IMR-90 (cell line): ENCODE measurements around the gene GPSM3. TPM values are rescaled to one million over a fixed set of nuclear protein-coding genes. Genes with fewer than 3 reads are reported as not detected.

Source experiments
- ATAC-seq: fragments of 200-7000 bp; cut with Tn5 transposase; 2 replicates; pipeline ENCODE4 v1.9.1; 2020; ENCODE audit warnings: low read depth, mild to moderate bottlenecking, moderate library complexity
- BruUV-seq: library from RNA; stranded (reverse); fragments of 400-500 nt; replicated peaks from 2 replicates; lab custom pipeline; 2021; lab: Mats Ljungman, UMichigan
- CTCF ChIA-PET: fragments of 300-600 bp; formaldehyde crosslinking; extraction: SDS; loops from one replicate; lab custom pipeline; 2021; ENCODE audit warnings: antibody characterized with exemption; lab: Yijun Ruan, JAX
- POLR2A ChIA-PET: fragments of 300-600 bp; sonication (Branson Sonifier 250); formaldehyde crosslinking; loops from one replicate; lab custom pipeline; 2022; ENCODE audit warnings: antibody characterized with exemption; ENCODE audit not compliant: unreplicated experiment; lab: Charles Lee
- DNase-seq: peaks from one replicate; pipeline ENCODE4 v3.0.0; 2013
- H2AFZ ChIP-seq: replicated peaks from 2 replicates; pipeline ENCODE3; 2013; ENCODE audit warnings: low read length, mild to moderate bottlenecking; ENCODE audit not compliant: poor library complexity
- H2AK5ac ChIP-seq: 2 replicates; pipeline ENCODE4 v1.6.1; 2013; ENCODE audit warnings: low read depth, low read length, inconsistent platforms
- H2AK9ac ChIP-seq: replicated peaks from 2 replicates; pipeline ENCODE3; 2013; ENCODE audit warnings: mild to moderate bottlenecking, low read depth, low read length, moderate library complexity; ENCODE audit not compliant: poor library complexity
- H2BK120ac ChIP-seq: 2 replicates; pipeline ENCODE4 v1.6.1; 2013; ENCODE audit warnings: low read depth, low read length, inconsistent platforms
- H2BK15ac ChIP-seq: 3 replicates; pipeline ENCODE4 v1.6.1; 2013; ENCODE audit warnings: low read depth, low read length, inconsistent platforms
- H2BK20ac ChIP-seq: 2 replicates; pipeline ENCODE4 v1.6.1; 2013; ENCODE audit warnings: low read depth, mild to moderate bottlenecking, inconsistent platforms, low read length, moderate library complexity
- H2BK5ac ChIP-seq: 2 replicates; pipeline ENCODE4 v1.6.1; 2013; ENCODE audit warnings: mild to moderate bottlenecking, low read depth, low read length, inconsistent platforms; ENCODE audit not compliant: poor library complexity, severe bottlenecking
- H3K14ac ChIP-seq: replicated peaks from 2 replicates; pipeline ENCODE4 v1.6.1; 2013; ENCODE audit warnings: low read depth, low read length, inconsistent platforms
- H3K18ac ChIP-seq: 2 replicates; pipeline ENCODE4 v1.6.1; 2013; ENCODE audit warnings: low read depth, low read length, control low read depth
- H3K23ac ChIP-seq: 2 replicates; pipeline ENCODE4 v1.6.1; 2013; ENCODE audit warnings: low read depth, low read length, inconsistent platforms
- H3K27ac ChIP-seq: 2 replicates; pipeline ENCODE4 v1.5.1; 2013; ENCODE audit warnings: mild to moderate bottlenecking, control low read depth, low read length; ENCODE audit not compliant: insufficient read depth
- H3K27me3 ChIP-seq: 2 replicates; pipeline ENCODE4 v1.6.1; 2013; ENCODE audit warnings: low read length; ENCODE audit not compliant: control insufficient read depth, insufficient read depth
- H3K36me3 ChIP-seq: 2 replicates; pipeline ENCODE4 v1.6.1; 2013; ENCODE audit warnings: low read length, mixed read lengths; ENCODE audit not compliant: control insufficient read depth, insufficient read depth
- H3K4ac ChIP-seq: 2 replicates; pipeline ENCODE4 v1.6.1; 2013; ENCODE audit warnings: low read depth, low read length, inconsistent platforms
- H3K4me1 ChIP-seq: 2 replicates; pipeline ENCODE4 v1.6.1; 2013; ENCODE audit warnings: low read length, mixed read lengths; ENCODE audit not compliant: control insufficient read depth, insufficient read depth
- H3K4me2 ChIP-seq: 2 replicates; pipeline ENCODE4 v1.6.1; 2013; ENCODE audit warnings: low read depth, mild to moderate bottlenecking, control low read depth, low read length, moderate library complexity
- H3K4me3 ChIP-seq: 2 replicates; pipeline ENCODE4 v1.5.1; 2013; ENCODE audit warnings: low read depth, mild to moderate bottlenecking, control low read depth, low read length, moderate library complexity; ENCODE audit not compliant: insufficient read depth
- H3K56ac ChIP-seq: 2 replicates; pipeline ENCODE4 v1.6.1; 2013; ENCODE audit warnings: low read length, inconsistent platforms; ENCODE audit not compliant: insufficient read depth; ENCODE audit errors: extremely low read depth
- H3K79me1 ChIP-seq, 2 experiments: 2 replicates each; pipeline ENCODE4 v1.6.1; 2013; ENCODE audit warnings: low read length in 2 of 2, inconsistent platforms in 1 of 2, low read depth in 1 of 2
- H3K9ac ChIP-seq: 2 replicates; pipeline ENCODE4 v1.6.1; 2013; ENCODE audit warnings: low read depth, low read length, control low read depth
- H3K9me1 ChIP-seq: 2 replicates; pipeline ENCODE4 v1.6.1; 2013; ENCODE audit warnings: low read length, inconsistent platforms; ENCODE audit not compliant: insufficient read depth
- H3K9me3 ChIP-seq: 2 replicates; pipeline ENCODE4 v1.6.1; 2013; ENCODE audit warnings: low read length; ENCODE audit not compliant: control insufficient read depth, insufficient read depth
- H4K20me1 ChIP-seq: 2 replicates; pipeline ENCODE4 v1.6.1; 2013; ENCODE audit warnings: low read length, inconsistent platforms; ENCODE audit not compliant: insufficient read depth
- H4K5ac ChIP-seq: 2 replicates; pipeline ENCODE4 v1.6.1; 2013; ENCODE audit warnings: mild to moderate bottlenecking, low read depth, low read length, control low read depth
- H4K8ac ChIP-seq, 2 experiments: 2 replicates each; pipeline ENCODE4 v1.6.1; 2013; ENCODE audit warnings: low read depth in 2 of 2, low read length in 2 of 2, control low read depth in 1 of 2, inconsistent platforms in 1 of 2
- H4K91ac ChIP-seq: 2 replicates; pipeline ENCODE4 v1.6.1; 2013; ENCODE audit warnings: low read depth, low read length, inconsistent platforms; ENCODE audit not compliant: insufficient read depth
- BHLHE40 ChIP-seq: fragments of 150-350 bp; IDR thresholded peaks from 2 replicates; pipeline ENCODE4 v1.6.1; 2016; ENCODE audit warnings: mild to moderate bottlenecking, low read depth, low read length
- CEBPB ChIP-seq: IDR thresholded peaks from 2 replicates; pipeline ENCODE4 v1.6.1; 2012; ENCODE audit warnings: low read depth, low read length, improper control_type of control experiment
- FOS ChIP-seq: fragments of 150-350 bp; IDR thresholded peaks from 2 replicates; pipeline ENCODE4 v1.6.1; 2016; ENCODE audit warnings: low read depth, low read length
- MAFK ChIP-seq: IDR thresholded peaks from 2 replicates; pipeline ENCODE4 v1.6.1; 2012; ENCODE audit warnings: low read depth, low read length, improper control_type of control experiment
- MXI1 ChIP-seq: IDR thresholded peaks from 2 replicates; pipeline ENCODE4 v1.6.1; 2012; ENCODE audit warnings: low read depth, mild to moderate bottlenecking, low read length, moderate library complexity, borderline replicate concordance
- NFE2L2 ChIP-seq: fragments of 150-350 bp; IDR thresholded peaks from 2 replicates; pipeline ENCODE4 v1.6.1; 2016; ENCODE audit warnings: low read depth, mild to moderate bottlenecking, low read length
- POLR2A ChIP-seq: IDR thresholded peaks from 2 replicates; pipeline ENCODE4 v1.6.1; 2012; ENCODE audit warnings: mild to moderate bottlenecking, low read depth, low read length
- RAD21 ChIP-seq: IDR thresholded peaks from 2 replicates; pipeline ENCODE4 v1.6.1; 2012; ENCODE audit warnings: low read length, improper control_type of control experiment
- RFX5 ChIP-seq: IDR thresholded peaks from 2 replicates; pipeline ENCODE4 v1.8.0; 2012; ENCODE audit warnings: low read depth, mild to moderate bottlenecking, low read length, moderate library complexity
- SMC3 ChIP-seq: fragments of 150-350 bp; IDR thresholded peaks from 2 replicates; pipeline ENCODE4 v1.6.1; 2016; ENCODE audit warnings: low read depth, mild to moderate bottlenecking, antibody characterized with exemption, low read length, moderate library complexity
- WGBS, 2 experiments: methylation state at CpG; one replicate each; pipeline versions ENCODE4 v1.1.5 to v1.1.7; 2013; ENCODE audit warnings: missing lambda C conversion rate in 2 of 2; ENCODE audit not compliant: insufficient read length in 1 of 2; ENCODE audit errors: extremely low coverage in 2 of 2; 5-methylcytosine and 5-hydroxymethylcytosine counted together
- dilution Hi-C: fragments of 300-500 bp; cut with HindIII; formaldehyde crosslinking; loops from one replicate; pipeline ENCODE4 v1.14.3; 2018; ENCODE audit warnings: low sequenced_read_pairs; ENCODE audit not compliant: unreplicated experiment
- in situ Hi-C: fragments of 300-500 bp; cut with MboI; formaldehyde crosslinking; loops from 3 replicates; pipeline ENCODE4 v1.14.3; 2019; ENCODE audit warnings: low sequenced_read_pairs, inconsistent platforms, mixed read lengths
- intact Hi-C: fragments of 100-400 bp; cut with micrococcal nuclease; formaldehyde crosslinking; loops from 2 replicates; pipeline ENCODE4 v1.10.0; 2022
- polyA plus RNA-seq, 3 experiments: library from polyadenylated mRNA; depleted of rRNA; stranded (reverse); fragments of >200 nt; gene quantifications; 2 replicates each; pipeline ENCODE4 v1.2.3, GENCODE V29; 2012; ENCODE audit warnings: low replicate concordance in 1 of 3
- total RNA-seq: library from RNA; depleted of rRNA; stranded (reverse); fragments of >200 nt; gene quantifications from 2 replicates; pipeline ENCODE4 v1.2.3, GENCODE V29; 2012

The GPSM3 gene
- total and polyA plus RNA-seq, 2 of the 4 experiments (the other 2 are of a cell fraction): 3.0 to 9.8 TPM

GRCh38 chr6:32208996-32209395 lies 16.6 kb upstream of the GPSM3 start:
- BruUV-seq: no TSS peak
- CTCF ChIA-PET: no interaction called here
- H4K20me1 ChIP-seq: no peaks in the 10 kb centered on the region
- dilution Hi-C loops: no loop called here
- H2AK5ac ChIP-seq: no peak overlapping the region
- no peaks in the 10 kb centered on the region for H3K4me1 ChIP-seq
- H3K36me3 ChIP-seq: no peaks in the 10 kb centered on the region
- H3K23ac ChIP-seq: no peak overlapping the region
- ATAC-seq (no peak), DNase-seq (no peak)
- no peak for TF ChIP-seq BHLHE40
- TF ChIP-seq FOS: no peak
- no peak for TF ChIP-seq RAD21
- no peak for TF ChIP-seq RFX5
- no peak for TF ChIP-seq POLR2A
- TF ChIP-seq CEBPB: no peak
- TF ChIP-seq MAFK: no peak
- no peak for TF ChIP-seq MXI1
- no peak for TF ChIP-seq NFE2L2
- TF ChIP-seq SMC3: no peak
- no peaks in the 10 kb centered on the region for H3K9me1 ChIP-seq
- no peak overlapping the region for H3K27ac ChIP-seq
- H2BK120ac ChIP-seq: no peak overlapping the region
- H4K8ac ChIP-seq: no peak overlapping the region
- H3K18ac ChIP-seq: no peak overlapping the region
- H2BK15ac ChIP-seq: no peak overlapping the region
- H4K91ac ChIP-seq: no peak overlapping the region
- intact Hi-C loops: no loop called here
- no peak overlapping the region for H3K14ac ChIP-seq
- peaks cover 6% of the 10 kb centered on the region; the same call in 1 of the 2 replicates for H3K27me3 ChIP-seq
- H2AFZ ChIP-seq: no peak overlapping the region
- H3K9me3 ChIP-seq: no peaks in the 10 kb centered on the region
- in situ Hi-C loops: no loop called here
- no peak overlapping the region for H2BK20ac ChIP-seq
- WGBS, 2 experiments: no CpG with 5 or more reads among the region's 1 CpG
- H4K5ac ChIP-seq: no peak overlapping the region
- H3K9ac ChIP-seq: no peak overlapping the region
- H3K4me3 ChIP-seq: no peak overlapping the region
- H3K79me1 ChIP-seq: no peaks in the 10 kb centered on the region
- H3K4ac ChIP-seq: no peak overlapping the region
- no peak overlapping the region for H2AK9ac ChIP-seq
- H3K4me2 ChIP-seq: no peak overlapping the region
- no peak overlapping the region for H2BK5ac ChIP-seq
- no peak overlapping the region for H3K56ac ChIP-seq
- POLR2A ChIA-PET: interaction anchor here (0.7 kb wide), 1 partner anchor 14 kb away, joined by 15 read pairs; no protein-coding TSS in a partner anchor
